ENCODE data around the gene CLIP3. TPM values are rescaled to one million over a fixed set of nuclear protein-coding genes. Genes with fewer than 3 reads are reported as not detected.

Gene CLIP3
- total and polyA plus RNA-seq, 9 of the 15 experiments (the other 6 are each of a cell fraction or from before 2014, with no cell fraction given): 0.01 to 0.50 (median 0.15) TPM; not detected in 1

GRCh38 chr19:35977446-35978222, 55.0 kb downstream of the CLIP3 start (continued):
- TF ChIP-seq ZNF408 (CRISPR knock-in tag; IDR thresholded peaks at IDR 0.05; ENCODE audit: low read depth): no peak
- TF ChIP-seq CTCFL (IDR thresholded peaks at IDR 0.05; ENCODE audit: borderline replicate concordance, insufficient read depth, low read depth, low read length, poor library complexity, severe bottlenecking): peak; percentile 61
- no peak for TF ChIP-seq RBM17 (IDR thresholded peaks at IDR 0.05; ENCODE audit: borderline replicate concordance, low read depth, low read length)
- no peak for TF ChIP-seq IFI16 (CRISPR knock-in tag; IDR thresholded peaks at IDR 0.05)
- TF ChIP-seq MAX (CRISPR knock-in tag; IDR thresholded peaks at IDR 0.05): peak; percentile 65
- TF ChIP-seq RAD21 (CRISPR knock-in tag; conservative IDR thresholded peaks at IDR 0.05 in 1 of 2, IDR thresholded peaks at IDR 0.05 in 1 of 2): peak in 1 of 2 experiments; percentile 56; a peak in 2 of 4 replicates
- TF ChIP-seq NCOA1 (IDR thresholded peaks at IDR 0.05; ENCODE audit: low read depth): no peak
- no peak for TF ChIP-seq MGA (IDR thresholded peaks at IDR 0.05)
- TF ChIP-seq ZNF253 (CRISPR knock-in tag; conservative IDR thresholded peaks at IDR 0.05): no peak
- TF ChIP-seq DNMT1 (IDR thresholded peaks at IDR 0.05): no peak

Measured in K562 (cell line).